GM19452 (cell line): ENCODE results near the gene TKTL1.
"Not testable (repeated sequence)": the region's sequence is repeated elsewhere in the genome, so short reads cannot be mapped to it uniquely, and the experiment has no call there.

Experiments used
- ATAC-seq: cut with Tn5 transposase; IDR thresholded peaks from one replicate; pipeline ENCODE4 v1.9.1; 2021; ENCODE audit not compliant: unreplicated experiment

Gene TKTL1

DNA sequence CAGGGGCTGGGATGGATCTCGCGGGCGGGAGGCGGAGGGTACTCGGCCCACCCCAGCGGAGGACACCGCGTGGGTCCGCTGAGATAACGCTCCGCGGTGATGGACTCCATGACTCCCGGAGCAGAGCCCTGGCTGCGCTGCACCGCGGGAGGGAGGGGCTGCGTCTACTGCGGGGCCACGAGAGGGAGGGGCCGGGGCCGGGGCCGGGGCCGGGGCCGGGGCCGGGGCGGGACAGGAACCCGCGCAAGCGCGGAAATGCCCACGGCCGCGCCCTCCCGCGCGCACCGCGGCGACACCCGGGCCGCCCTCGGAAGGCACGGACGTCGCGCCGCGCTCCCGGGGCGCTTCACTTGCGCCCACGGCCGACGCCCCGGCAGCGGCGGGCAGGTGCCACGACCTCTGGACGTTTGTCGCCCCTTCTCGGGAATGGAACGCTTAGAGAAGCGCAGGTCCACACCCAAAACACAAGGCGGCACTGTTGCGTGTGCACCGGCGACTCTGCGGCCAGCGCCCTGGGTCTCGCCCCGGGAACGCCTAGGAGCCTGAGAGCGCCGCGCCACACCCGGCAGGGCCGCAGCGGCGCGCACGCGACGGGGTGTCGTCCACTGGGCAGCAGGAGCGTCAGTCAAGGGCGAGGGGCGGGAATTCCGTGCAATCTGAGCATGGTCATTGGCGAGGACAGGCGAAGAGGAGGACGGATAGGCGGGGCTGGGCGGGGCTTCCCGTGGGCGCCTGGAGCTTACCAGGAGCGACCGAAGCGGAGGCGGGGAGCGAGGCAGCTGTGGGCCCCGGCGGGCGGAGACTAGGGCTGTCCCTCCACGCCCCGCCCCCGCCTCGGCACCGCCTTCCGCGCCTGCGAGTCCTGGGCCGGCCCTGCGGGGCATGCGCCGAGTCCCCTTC, 46.1 kb downstream of the TKTL1 start:
- ATAC-seq, result peak; percentile 71

DNA sequence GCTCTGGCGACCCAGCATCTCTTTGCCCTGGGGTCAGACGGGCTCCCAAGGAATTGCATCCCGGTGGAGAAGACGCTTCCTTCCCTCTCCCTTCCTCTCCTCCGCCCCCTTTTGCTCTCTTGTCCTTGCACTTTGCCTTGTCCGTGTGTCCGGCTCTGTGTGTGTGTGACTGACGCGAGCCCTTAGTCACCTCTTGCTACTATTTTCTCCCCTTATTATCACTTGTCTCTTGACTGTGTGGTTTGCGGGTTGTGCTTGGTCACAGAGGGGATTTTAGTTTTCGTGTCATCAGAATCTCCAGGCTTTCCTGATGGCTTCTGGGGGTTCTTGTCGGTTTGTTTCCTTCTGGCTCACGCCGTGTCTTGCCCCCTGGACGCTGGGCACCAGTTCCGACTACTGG, 47.5 kb downstream of the TKTL1 start:
- ATAC-seq, result not testable (repeated sequence)

DNA sequence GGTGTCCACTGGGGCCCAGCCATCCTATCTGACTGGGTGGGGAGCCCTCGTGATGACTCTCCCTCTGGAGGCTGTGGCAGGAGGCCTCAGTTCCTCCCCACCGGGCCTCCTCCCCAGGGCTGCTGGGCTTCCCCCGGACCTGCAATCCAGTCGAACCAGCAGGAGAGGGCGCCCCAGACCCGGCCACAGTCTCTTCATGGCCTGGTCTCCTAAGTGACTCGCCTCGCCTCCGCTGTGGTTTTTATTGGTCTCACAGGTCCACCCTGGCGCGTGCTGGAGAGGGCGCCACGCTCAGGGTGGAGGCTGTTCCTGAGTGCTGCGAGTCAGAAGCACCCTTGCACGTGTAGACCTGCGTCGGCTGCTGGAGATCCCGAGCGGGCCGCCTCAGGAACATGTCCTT, 48.0 kb downstream of the TKTL1 start:
- not testable (repeated sequence) for ATAC-seq

DNA sequence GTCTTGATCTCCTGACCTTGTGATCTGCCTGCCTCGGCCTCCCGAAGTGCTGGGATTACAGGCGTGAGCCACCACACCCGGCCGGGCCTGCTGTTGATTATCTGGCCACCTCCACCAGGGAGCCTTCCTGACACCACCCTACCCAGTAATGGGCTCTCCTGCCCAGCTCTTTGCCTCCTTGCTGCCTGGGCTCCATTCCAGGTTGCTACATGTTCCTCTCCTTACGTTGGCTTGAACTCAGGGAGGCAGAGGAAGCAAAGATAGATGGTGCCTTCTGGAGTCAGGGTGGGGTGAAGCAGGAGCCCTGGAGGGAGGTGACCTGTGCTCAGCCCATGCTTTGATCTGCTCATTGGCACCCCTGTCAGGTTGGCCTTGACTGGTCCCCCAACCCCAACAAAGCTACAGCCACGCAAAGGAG, 52.5 kb downstream of the TKTL1 start:
- no peak for ATAC-seq

DNA sequence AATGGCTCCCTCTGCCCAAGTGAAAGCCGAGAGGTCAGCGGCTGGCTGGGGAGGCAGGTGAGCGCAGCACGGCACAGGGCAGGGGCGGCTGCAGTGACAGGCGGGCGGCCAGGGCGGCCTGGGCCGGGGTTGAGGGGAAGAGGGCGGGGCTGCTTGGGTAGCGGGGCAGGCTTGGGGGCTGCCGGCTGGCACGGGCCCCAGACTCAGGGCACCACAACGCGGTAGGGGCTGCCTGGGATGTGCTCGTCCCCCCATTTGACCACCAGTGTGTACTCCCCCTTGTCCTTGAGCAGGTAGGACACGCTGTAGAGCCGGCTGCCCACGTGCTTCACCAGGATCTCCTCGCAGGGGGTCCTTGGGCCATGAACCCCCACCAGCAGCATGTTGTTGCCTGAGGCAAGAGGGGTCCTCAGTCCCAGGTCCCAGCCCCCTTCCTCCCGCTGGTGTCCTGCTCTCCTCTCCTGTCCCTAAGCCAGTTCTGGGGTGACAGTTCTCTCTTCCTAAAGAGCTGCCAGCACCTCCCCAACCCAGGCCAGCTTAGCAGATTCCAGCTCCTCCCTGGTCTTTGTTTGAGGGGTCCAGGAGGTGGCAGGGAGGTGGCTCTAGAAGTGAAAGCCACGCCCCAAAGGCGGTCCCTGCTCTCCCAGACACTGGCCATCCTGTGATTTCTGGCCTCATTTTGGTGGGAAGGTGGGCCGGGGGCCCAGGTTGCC, 53.2 kb downstream of the TKTL1 start:
- no peak for ATAC-seq

DNA sequence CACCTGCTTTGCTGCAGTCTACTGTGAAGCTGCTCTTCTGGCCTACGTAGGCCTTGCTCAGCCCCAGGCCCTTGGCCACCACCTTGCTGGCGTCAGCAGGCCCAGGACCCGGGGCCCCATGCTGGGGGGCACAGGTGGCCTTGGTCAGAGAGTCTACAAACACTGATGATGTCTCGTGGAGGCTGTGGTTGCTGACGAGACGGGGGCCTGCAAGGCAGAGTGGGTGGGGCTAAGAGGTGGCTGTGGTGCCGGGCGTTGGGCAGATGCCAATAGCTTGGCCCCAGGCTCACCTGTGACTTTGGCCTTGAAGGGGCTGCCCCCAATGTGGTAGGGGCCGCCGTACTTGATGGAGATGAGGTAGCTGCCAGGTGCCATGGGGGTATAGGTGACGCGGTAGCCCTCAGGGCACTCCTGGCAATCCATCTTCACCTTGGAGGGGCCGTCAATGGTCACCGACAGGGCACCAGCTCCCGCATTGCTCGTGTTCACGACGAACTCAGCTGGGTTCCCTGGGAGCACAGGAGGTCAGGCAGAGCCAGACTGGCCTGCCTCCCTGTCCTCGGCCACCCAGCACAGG, 53.9 kb downstream of the TKTL1 start:
- ATAC-seq, result no peak

DNA sequence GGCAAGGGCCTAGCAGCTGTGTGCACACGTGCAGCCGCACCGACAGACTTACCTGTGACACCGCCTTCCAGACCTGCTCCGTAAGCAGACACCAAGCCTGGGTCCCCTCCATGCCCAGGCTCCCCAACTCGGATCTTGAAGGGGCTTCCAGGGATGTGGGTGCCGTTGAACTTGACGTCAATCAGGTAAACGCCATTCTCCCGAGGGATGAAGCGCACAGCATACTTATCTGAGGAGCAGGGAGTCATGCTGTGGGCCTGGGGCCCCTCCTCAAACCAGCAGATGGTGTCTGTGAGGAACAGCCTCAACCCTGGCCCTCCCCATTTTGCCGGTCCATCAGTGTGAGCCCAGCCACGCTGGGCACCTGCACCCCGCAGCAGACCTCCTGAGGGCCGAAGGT, 54.4 kb downstream of the TKTL1 start:
- ATAC-seq, result no peak

DNA sequence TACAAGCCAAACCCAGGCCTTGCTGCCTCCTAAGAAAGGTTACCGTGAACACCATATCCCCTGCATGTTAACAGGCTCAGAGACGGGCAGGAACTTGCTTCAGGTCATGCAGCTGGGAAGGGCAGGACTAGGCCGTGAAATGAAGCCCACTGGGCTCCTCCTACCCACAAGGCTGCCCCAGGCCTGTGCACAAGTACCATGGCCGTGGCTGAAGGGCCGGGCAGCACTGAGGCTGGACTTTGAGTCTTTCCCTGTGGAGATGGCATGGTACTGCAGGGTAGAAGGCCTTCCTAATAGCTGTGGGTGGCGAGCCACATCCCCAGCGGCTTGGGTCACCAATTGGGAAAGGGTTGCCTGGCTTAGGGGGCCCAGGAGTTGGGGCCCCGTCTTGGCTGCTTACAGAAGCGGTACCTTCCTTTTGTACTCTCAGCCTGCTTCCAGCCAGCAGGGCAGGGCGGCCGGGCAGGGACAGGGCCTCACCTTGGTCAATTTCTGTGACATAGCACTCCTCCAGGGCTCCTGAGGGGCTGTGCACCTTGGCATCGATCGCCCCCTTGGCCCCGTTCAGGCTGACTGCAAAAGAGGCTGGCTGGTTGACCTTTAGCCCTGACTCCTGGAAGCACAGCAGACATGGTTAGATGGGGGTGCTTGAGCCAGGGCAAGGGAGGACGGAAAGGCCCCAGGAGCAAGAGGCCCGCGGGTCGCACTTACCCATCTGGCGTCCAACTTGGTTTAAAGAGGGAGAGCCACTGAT, 55.0 kb downstream of the TKTL1 start:
- no peak for ATAC-seq

DNA sequence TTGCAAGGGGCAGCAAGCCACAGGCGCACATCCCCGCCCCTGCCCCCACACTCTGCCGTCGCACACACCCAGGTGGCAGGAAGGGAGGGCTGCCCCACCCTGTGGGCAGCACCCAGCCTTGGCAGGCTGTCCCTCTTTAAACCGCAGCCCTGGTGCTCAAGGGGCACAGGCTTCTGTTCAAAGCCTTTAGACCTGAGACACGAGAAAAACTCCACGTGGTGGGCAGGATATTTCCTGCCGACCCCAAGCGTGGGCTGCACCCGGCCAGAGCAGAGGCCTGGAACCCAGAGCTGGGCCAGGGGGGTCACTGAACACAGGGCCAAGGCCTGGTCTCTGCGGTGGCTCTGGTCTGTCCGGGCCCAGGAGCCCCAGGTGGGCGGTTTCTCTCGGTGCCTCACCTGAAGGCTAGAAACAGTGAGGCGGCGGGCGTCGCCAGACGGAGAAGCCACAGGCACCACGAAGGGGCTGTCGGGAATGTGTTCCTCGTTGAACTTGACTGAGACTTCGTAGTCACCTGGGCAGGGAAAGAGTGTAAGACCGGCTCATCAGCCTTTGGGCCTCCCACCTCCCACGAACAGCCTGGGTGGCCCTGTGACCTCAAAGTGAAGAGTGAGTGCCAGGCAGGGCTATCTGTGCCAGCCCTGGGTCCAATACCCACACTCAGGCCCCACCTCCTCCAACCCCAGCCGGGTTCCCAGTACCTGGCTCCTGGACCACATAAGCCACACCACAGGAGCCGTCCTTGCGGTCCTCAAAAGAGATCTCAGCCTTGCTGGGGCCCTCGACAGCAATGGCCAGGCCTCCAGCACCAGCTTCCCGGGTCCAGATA, 55.8 kb downstream of the TKTL1 start:
- ATAC-seq, result no peak

DNA sequence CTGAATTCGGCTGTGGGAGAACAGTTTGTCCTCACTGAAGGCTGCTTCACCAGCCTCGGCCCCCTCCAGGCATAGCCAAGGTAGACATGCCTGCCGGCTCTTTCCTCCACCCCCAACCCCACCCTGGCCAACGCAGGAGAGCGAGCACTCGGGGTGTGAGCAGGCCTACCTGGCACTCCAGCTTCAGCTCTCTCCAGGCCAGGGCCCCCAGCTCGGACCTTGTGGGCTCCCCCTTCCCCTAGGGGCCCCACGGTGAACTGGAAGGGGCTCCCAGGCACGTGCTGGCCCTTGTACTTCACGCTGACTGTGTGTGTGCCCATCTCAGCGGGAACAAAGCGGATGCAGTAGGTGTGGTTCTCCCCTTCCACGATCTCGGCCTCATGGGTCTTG, 56.4 kb downstream of the TKTL1 start:
- ATAC-seq, result no peak

DNA sequence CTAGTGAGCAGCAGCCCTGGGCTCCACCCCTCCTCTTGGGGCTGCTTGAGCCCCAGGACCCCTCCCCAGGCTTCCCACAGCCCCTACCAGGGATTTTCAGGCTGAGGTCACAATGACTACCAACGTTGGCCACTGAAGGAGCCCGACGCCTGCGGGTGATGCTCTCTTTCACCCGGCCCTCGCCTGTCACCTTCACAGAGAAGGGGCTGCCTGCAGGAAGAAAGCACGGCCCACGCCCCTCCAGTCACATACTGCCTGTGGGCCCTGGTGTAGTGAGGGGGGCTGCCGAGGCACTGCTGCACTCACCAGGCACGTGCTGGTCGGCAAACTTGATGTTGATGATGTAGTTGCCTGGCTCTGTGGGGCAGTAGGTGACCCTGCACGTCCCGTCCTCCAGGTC, 56.9 kb downstream of the TKTL1 start:
- ATAC-seq, result no peak

DNA sequence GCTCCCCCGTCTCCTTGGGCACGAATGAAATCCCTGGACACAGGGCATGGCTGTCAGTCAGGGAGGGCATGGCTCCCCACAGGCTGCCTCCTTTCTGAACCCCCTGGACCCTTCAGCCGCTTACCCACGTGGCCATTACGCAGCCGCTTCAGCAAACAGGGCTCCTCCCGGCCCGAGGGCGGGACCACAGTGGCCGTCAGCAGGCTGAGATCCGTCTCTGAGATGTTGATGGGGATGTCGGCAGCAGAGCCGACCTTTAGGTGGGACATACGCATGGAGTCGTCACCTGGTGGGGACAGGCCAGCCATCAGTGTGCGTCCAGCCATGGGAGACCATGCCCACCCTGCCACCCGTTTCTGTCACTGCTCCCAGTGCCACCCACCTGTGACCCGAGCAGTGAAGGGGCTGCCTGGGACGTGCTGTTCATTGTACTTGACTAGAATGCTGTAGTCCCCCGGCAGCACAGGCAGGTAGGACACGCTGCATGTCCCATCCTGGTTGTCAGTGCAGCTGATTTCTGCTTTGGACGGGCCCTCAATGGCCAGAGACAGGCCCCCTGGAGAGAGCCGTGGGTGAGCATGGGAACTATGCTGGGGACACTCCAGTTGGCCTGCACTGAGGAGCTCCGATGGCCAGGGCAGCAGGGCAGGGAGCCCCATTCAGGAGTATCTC, 57.7 kb downstream of the TKTL1 start:
- no peak for ATAC-seq

DNA sequence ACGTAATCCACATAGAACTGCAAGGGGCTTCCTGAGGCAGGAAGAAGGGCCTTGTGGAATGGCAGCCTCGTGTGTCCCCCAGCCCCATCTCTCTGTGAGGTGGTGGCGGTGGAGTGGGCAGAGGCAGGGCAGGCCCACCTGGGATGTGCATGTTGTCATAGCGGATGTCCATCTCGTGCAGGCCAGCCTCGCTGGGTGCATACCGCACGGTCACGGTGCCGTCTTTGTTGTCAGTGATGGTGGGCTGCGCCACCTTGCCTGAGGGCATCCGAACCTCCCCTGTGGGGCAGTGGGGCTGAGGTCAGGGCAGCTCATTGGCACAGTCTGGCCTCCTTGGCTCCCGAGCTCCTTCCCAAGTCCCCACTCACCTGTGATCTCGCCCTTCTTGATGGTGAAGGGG, 58.4 kb downstream of the TKTL1 start:
- ATAC-seq, result no peak

DNA sequence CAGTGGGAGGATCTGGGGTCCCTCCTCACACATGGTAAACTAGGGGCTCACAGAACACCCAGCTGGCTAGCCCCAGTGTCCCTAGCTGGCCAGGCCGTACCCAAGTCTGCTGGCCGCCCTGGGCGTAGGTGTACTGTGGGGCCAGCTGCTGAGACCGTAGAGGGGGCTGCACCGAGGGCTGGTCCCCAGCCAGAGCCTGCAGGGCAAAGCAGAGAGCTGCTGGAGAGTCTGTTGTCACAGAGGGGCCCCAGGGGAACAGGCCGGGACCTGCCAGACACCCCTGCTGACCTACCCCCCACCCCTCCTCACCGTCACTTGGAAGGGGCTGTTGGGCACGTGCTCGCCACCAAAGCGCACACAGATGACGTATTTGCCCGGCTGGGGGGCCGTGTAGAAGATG, 58.9 kb downstream of the TKTL1 start:
- ATAC-seq, result no peak

DNA sequence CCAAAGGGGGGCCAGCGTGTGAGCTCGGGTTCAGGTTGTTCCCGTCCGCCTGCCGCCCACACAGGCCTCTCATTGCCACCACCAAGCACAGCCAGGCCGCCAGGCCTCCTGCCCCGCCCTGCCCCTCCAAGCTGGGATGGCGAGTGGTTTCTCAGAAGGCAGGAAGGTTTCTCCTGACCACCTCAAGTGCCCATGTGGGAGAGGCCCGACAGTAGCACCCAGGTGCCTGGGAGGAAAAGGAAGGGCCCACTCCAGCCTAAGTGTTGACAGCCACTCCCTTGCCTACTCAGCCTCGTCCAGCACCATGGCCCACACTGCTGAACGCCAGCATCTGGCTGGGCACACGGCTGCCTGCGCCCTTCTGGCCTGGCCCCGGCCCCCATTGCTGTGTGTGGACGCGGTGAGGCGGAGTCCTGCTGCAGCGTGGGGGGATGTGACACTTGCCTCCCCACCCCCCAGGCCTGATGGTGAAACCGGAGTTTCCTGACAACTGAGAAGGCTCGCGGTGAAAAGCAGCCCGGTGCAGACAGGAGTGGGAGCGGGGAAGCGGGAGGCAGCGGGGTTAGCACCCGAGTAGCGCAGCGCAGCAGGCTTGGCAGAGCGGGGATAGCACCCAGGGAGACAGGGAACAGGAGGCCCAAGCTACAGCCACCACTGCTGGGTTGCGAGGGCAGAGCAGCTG, 59.6 kb downstream of the TKTL1 start:
- ATAC-seq, result no peak

DNA sequence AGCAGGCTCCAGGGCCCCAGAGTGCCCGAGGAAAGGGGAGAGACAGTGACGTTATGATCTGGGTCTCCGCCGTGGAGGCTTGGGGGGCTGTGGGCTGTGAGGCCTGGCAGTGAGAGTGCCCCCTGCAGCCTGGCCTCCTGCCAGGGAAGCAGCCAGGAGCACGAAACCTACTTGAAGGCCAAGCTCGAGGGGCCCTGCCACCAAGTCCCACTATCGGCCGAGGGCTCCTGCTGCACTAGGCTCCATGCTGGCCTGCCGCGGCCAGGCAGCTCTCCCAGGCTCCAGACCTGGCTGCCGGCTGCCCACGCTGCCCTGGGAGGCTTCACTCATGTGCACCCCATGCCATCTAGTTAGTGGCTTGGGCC, 60.2 kb downstream of the TKTL1 start:
- ATAC-seq, result no peak

DNA sequence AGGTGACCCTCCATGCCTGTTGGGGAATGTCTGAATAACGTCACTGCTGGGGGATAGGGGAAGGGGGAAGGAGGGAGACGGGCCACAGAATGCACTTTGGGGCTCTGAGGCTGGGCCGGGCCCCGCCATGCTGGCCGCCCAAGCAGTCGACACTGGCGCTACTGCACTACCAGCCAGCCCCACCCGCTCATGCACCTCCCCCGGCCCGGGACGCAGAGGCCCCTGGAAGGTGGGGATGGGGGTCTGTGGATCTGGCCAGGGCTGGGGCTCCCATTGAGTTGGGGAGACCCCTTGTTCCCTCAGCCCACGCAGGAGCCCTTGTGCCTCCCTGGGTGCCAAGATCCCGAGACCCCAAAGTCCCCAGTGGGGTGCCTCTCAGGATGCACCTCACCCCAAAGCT, 61.0 kb downstream of the TKTL1 start:
- no peak for ATAC-seq

DNA sequence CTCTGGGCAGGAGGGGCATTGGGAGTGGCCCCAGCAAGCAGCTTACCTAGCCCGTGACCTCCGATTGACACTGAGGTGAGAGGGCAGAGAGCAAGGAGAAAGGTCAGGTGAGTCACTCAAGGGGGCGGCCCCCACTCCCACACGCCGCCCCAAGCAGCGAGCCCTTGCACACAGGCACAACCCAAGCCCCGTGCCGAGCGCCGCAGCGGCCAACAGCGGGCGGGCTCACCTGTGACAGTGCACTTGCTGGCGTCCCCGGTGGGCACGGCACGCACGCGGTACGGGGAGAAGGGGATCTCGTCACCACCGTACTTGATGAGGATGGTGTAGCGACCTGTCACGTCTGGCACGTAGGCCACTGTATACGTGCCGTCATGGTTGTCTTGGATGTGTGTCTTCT, 61.6 kb downstream of the TKTL1 start:
- no peak for ATAC-seq

DNA sequence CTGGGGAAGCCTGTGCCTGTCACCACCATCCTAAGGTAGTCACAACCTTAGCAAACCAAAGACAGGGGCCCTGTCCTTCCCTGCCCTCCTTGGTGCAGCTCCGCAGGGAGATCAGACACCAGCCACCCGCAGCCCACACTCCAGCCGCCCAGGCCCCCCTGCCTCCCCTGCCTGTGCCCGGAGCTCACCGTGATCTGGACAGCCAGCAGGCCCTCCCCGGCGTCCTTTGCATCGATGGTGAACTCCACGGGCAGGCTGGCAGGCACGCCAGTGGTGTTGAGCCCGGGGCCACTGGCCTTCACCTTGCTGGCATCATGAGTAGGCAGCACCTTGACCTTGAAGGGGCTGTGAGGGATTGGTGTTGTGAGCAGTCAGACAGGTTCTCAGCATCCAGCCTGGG, 62.4 kb downstream of the TKTL1 start:
- no peak for ATAC-seq
